Uterus (tissue), 4 donors: ENCODE measurements around the gene E2F2. TPM values are rescaled to one million over a fixed set of nuclear protein-coding genes. Genes with fewer than 3 reads are reported as not detected.

Source experiments
- DNase-seq, 2 donors: peaks; one replicate each; pipeline ENCODE4 v3.0.0-alpha.2; 2019 to 2020
- H3K27ac ChIP-seq, 2 donors: fragments of 200-600 bp; sonication (generic); 1 replicate in 1 of 2; 2 replicates in 1 of 2; pipeline ENCODE4 v1.5.1; 2016 to 2018
- H3K27me3 ChIP-seq, 2 donors: fragments of 200-600 bp; sonication (generic); one replicate each; pipeline ENCODE4 v1.5.1; 2018 to 2019; ENCODE audit warnings: control low read depth in 1 of 2
- H3K36me3 ChIP-seq, 2 donors: fragments of 200-600 bp; sonication (generic); one replicate each; pipeline ENCODE4 v1.5.1; 2019; ENCODE audit warnings: control low read depth in 1 of 2
- H3K4me1 ChIP-seq, 2 donors: fragments of 200-600 bp; sonication (generic); one replicate each; pipeline ENCODE4 v1.5.1; 2018 to 2019; ENCODE audit warnings: control low read depth in 1 of 2
- H3K4me3 ChIP-seq, 2 donors: fragments of 200-600 bp; sonication (generic); 1 replicate in 1 of 2; 2 replicates in 1 of 2; pipeline ENCODE4 v1.5.1; 2018 to 2019; ENCODE audit warnings: mild to moderate bottlenecking in 1 of 2
- H3K9me3 ChIP-seq, 2 donors: fragments of 200-600 bp; sonication (generic); one replicate each; pipeline ENCODE4 v1.5.1; 2019; ENCODE audit warnings: control low read depth in 1 of 2
- POLR2A ChIP-seq, 2 donors: fragments of 450-650 bp; IDR thresholded peaks; one replicate each; pipeline ENCODE4 v1.6.1; 2016; ENCODE audit warnings: antibody characterized with exemption in 2 of 2, mild to moderate bottlenecking in 1 of 2, moderate library complexity in 1 of 2
- intact Hi-C: fragments of 100-400 bp; cut with DNase I; formaldehyde crosslinking; loops from one replicate; pipeline ENCODE4 v1.15.1; 2023; ENCODE audit warnings: low total_unique reads
- total RNA-seq, 4 donors: library from RNA; depleted of rRNA in 3 of 4; stranded (reverse); fragments of >200 nt in 3 of 4; gene quantifications; one replicate each; pipeline versions ENCODE4 v1.1.0 to v1.2.4, GENCODE V29; 2014 to 2023
- TF ChIP-seq, protein P1 (sequence below), 4 experiments: fragments of 200-600 bp in 2 of 4; fragments of 450-650 bp in 2 of 4; sonication (generic) in 2 of 4; IDR thresholded peaks; one replicate each; pipeline ENCODE4 v1.5.1; 2016 to 2019; ENCODE audit warnings: antibody characterized with exemption in 4 of 4, mild to moderate bottlenecking in 2 of 4, moderate library complexity in 1 of 4
- donor health status: DM: yes; HTN: yes; CAD: no.

Gene E2F2
- total RNA-seq, 4 donors from 2014 or later, result 0.12 to 4.4 TPM; not detected in 2

DNA sequence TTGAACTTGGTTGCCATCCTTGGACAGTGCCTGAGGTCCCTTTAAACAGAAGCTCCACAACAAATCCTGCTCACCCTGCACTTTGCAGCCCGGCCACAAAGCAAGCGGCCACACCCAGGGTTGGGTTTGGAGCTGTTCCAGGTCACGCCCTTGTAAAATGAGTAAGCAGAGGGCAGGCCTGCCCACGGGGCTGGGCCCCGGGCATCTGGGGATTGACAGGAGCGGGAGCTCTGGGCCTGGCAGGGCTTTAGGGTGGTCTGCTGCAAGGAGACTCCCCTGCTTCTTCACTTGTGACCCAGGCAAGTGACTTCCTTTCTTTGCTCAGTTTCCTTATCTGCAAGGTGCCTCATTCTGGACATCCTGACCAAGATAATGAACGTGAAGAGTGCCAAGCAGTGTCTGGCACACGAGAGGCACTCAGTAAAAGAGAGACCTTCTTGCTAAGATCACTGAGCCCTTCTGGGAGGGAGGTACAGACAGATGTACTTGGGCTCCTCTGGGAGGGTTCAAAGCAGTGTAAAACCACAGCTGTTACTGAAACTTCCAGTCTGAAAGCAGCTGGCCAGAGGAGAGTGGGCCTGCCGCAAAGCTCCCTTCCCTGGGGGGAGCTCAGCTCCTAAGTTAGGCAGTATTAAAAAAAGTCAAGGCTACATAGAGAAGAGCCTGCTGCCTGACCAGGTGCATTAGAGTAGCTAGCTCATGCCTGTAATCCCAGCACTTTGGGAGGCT is 2.6 kb downstream of the E2F2 start:
- no peak overlapping the region for H3K27ac ChIP-seq

DNA sequence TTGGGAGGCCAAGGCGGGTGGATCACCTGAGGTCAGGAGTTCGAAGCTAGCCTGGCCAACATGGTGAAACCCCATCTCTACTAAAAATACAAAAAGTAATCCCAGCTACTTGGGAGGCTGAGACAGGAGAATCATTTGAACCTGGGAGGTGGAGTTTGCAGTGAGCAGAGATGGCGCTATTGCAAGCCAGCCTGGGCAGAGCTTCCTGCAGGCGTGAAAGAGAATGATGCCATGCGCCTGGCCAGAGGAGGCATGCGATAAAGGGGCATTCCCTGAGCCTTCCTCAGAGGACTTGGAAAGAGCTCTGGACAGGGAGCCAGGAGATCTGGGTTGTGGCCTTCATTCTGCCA is 3.2 kb downstream of the E2F2 start:
- intact Hi-C loops, result no loop called here
- H3K9me3 ChIP-seq, result no peaks in the 10 kb centered on the region
- H3K36me3 ChIP-seq, result no peaks in the 10 kb centered on the region
- no peak overlapping the region for H3K4me3 ChIP-seq
- no peak for TF ChIP-seq POLR2A (IDR thresholded peaks at IDR 0.05)
- TF ChIP-seq, protein P1, sequence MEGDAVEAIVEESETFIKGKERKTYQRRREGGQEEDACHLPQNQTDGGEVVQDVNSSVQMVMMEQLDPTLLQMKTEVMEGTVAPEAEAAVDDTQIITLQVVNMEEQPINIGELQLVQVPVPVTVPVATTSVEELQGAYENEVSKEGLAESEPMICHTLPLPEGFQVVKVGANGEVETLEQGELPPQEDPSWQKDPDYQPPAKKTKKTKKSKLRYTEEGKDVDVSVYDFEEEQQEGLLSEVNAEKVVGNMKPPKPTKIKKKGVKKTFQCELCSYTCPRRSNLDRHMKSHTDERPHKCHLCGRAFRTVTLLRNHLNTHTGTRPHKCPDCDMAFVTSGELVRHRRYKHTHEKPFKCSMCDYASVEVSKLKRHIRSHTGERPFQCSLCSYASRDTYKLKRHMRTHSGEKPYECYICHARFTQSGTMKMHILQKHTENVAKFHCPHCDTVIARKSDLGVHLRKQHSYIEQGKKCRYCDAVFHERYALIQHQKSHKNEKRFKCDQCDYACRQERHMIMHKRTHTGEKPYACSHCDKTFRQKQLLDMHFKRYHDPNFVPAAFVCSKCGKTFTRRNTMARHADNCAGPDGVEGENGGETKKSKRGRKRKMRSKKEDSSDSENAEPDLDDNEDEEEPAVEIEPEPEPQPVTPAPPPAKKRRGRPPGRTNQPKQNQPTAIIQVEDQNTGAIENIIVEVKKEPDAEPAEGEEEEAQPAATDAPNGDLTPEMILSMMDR (IDR thresholded peaks at IDR 0.05), result no peak
- DNase-seq, result no peak
- peaks cover 0 to 9% of the 10 kb centered on the region in 2 donors for H3K4me1 ChIP-seq
- H3K27me3 ChIP-seq, result no peaks in the 10 kb centered on the region
- no peak overlapping the region for H3K27ac ChIP-seq

More for the DNA sequence above, 2.6 kb downstream of the E2F2 start:
- Histone ChIP-seq H3K27me3 (no peaks in the 10 kb centered on the region), H3K4me1 (peaks cover 0 to 9% of the 10 kb centered on the region in 2 donors), H3K9me3 (no peaks in the 10 kb centered on the region), H3K4me3 (no peak overlapping the region), H3K36me3 (no peaks in the 10 kb centered on the region)
- no peak for TF ChIP-seq POLR2A (IDR thresholded peaks at IDR 0.05)
- TF ChIP-seq, protein P1 (IDR thresholded peaks at IDR 0.05), result no peak
- intact Hi-C loops, result no loop called here
- peak; percentile 41 to 42 for DNase-seq

DNA sequence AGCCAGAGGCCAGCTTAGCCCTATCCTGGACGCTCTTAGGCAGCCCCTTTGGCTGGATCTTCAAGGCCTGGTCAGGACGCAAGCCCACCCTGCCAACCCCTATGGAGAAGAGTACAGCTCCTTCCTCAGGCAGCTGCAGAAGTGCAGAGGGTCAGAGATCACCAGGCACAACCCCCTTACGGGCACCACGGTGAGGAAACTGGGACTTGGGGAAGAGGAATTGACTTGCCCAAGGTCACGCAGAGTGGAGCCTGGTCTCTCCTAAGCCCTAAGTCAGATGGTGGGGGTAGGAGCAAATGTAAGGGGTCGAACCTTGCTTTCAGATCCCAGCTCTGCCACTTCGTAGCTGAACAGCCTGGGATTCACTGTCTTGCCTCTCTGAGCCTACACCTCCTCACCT is 3.7 kb downstream of the E2F2 start:
- H3K36me3 ChIP-seq, result no peaks in the 10 kb centered on the region
- no peak for DNase-seq
- no peaks in the 10 kb centered on the region for H3K27me3 ChIP-seq

DNA sequence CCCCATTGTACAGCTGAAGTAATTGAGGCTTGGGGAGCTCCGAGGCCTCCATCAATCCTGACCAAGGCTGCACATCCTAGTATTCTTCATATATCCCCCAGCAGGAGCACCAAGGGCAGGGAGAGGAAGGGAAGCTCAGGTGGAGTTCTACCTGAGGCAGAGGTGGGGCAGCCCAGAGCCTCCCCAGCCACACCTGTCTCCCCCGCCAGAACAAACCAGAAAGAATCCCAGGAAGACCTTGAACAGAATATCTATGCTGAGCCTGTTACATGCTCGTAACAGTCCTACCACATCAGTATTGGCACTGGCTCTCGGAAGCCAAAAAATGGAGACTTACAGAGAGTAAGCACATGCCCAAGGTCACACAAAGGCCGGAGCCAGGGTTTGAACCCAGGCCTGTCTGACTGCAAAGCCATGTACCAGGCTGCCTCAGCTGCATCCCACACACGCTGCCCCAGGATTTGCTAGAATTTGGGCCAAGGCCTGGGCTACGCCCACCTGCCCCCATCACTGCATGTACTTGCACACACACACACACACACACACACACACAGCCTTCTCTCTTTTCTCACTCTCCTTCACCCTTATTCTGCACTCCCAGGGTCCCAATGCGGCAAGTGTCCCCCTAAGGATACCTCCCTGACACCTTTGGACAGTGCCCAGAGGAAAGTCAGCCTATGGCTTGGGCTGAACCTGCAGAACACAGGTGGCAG is 4.5 kb downstream of the E2F2 start:
- TF ChIP-seq, protein P1 (IDR thresholded peaks at IDR 0.05), result no peak
- no peak for TF ChIP-seq POLR2A (IDR thresholded peaks at IDR 0.05)
- no peaks in the 10 kb centered on the region for H3K27me3 ChIP-seq
- H3K9me3 ChIP-seq, result no peaks in the 10 kb centered on the region
- no peaks in the 10 kb centered on the region for H3K36me3 ChIP-seq
- H3K4me1 ChIP-seq, result peaks cover 0 to 9% of the 10 kb centered on the region in 2 donors
- intact Hi-C loops, result no loop called here
- DNase-seq, result no peak
- no peak overlapping the region for H3K27ac ChIP-seq
- no peak overlapping the region for H3K4me3 ChIP-seq

More for the DNA sequence above, 3.7 kb downstream of the E2F2 start:
- H3K9me3 ChIP-seq, result no peaks in the 10 kb centered on the region
- H3K27ac ChIP-seq, result no peak overlapping the region
- no peak overlapping the region for H3K4me3 ChIP-seq
- H3K4me1 ChIP-seq, result peaks cover 0 to 9% of the 10 kb centered on the region in 2 donors
- intact Hi-C loops, result no loop called here
- TF ChIP-seq, protein P1 (IDR thresholded peaks at IDR 0.05), result no peak
- TF ChIP-seq POLR2A (IDR thresholded peaks at IDR 0.05), result no peak
